GM12892 (cell line): ENCODE data around the gene CHRNA1.

ENCODE experiments used
- POLR2A ChIP-seq: IDR thresholded peaks from 2 replicates; pipeline ENCODE4 v1.6.1; 2011; ENCODE audit warnings: low read depth, low read length, control low read depth
- POLR2AphosphoS5 ChIP-seq: IDR thresholded peaks from 2 replicates; pipeline ENCODE4 v1.6.1; 2011; ENCODE audit warnings: low read depth, low read length, control low read depth
- TAF1 ChIP-seq: IDR thresholded peaks from 2 replicates; pipeline ENCODE4 v1.6.1; 2011; ENCODE audit warnings: low read depth, mild to moderate bottlenecking, control low read depth, low read length, borderline replicate concordance

GRCh38 chr2:174731546-174731945, 32.7 kb downstream of the CHRNA1 start:
- TF ChIP-seq POLR2A (no peak), TAF1 (no peak), POLR2AphosphoS5 (no peak)
